ENCODE results near the gene NKAIN4. TPM values are rescaled to one million over a fixed set of nuclear protein-coding genes. Genes with fewer than 3 reads are reported as not detected.
A peak's percentile ranks its signal among the peaks of the same experiment; 100 is the strongest.

The NKAIN4 gene
- total RNA-seq (under 1 TPM in 1 of 2 donors, not detected in 1; 0.05 TPM), polyA plus RNA-seq (not detected)

DNA sequence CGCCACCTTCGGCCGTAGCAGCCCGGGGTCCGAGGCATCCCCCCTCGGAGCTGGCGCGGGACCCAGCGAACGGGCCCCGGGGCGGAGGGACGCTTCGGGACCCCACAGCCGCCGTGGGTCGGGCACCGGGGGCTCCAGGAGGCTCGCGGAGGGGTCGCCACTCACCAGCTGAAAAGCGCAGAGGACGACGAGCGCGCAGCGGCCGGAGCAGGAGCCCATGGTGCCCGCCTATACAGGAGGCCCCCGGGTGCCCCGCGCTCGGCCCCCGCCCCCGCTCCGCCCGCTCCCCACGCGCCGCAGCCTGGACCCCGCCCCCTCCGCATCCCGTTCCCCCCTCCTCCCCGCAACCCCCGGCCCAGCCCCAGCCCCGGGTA is at the start of gene NKAIN4:
Gene NKAIN4, minus strand, starts transcription at position 232 of the 374 bp plus-strand sequence. Its CDS starts 13 bp downstream, at position 219.
- Histone ChIP-seq H3K9ac (ENCODE audit: low read depth in 1 of 2, low read length in 2 of 2) (no peak within 1 kb of the TSS), H3K27ac (ENCODE audit: low read depth in 1 of 2, low read length in 2 of 2) (no peak within 1 kb of the TSS), H3K4me3 (ENCODE audit: low read depth in 1 of 3, low read length in 3 of 3) (peak within 1 kb of the TSS in 1 of 3 donors; percentile 25), H3K36me3 (ENCODE audit: control insufficient read depth in 4 of 4, insufficient read depth in 3 of 4, low read depth in 1 of 4, low read length in 3 of 4) (no peaks in the 10 kb centered on the region), H3K4me1 (ENCODE audit: control insufficient read depth in 4 of 4, insufficient read depth in 4 of 4, low read length in 3 of 4) (peaks cover 0 to 12% (median 2%) of the 10 kb centered on the region in 4 donors), H3K9me3 (ENCODE audit: control insufficient read depth in 4 of 4, low read length in 3 of 4) (no peaks in the 10 kb centered on the region), H3K27me3 (ENCODE audit: control insufficient read depth in 4 of 4, insufficient read depth in 4 of 4, low read length in 3 of 4) (peaks cover under 1 to 17% (median 6%) of the 10 kb centered on the region in 4 donors)
- TF ChIP-seq, protein P1, sequence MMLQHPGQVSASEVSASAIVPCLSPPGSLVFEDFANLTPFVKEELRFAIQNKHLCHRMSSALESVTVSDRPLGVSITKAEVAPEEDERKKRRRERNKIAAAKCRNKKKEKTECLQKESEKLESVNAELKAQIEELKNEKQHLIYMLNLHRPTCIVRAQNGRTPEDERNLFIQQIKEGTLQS (IDR thresholded peaks at IDR 0.05): no peak
- TF ChIP-seq FOXA2 (IDR thresholded peaks at IDR 0.05): no peak
- TF ChIP-seq, protein P2, sequence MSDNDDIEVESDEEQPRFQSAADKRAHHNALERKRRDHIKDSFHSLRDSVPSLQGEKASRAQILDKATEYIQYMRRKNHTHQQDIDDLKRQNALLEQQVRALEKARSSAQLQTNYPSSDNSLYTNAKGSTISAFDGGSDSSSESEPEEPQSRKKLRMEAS (IDR thresholded peaks at IDR 0.05): no peak
- no peak for TF ChIP-seq NR2F2 (IDR thresholded peaks at IDR 0.05)
- no peak for TF ChIP-seq FOXA1 (IDR thresholded peaks at IDR 0.05)
- TF ChIP-seq GABPA (IDR thresholded peaks at IDR 0.05 in 1 of 2, conservative IDR thresholded peaks at IDR 0.05 in 1 of 2): no peak
- TF ChIP-seq EGR1 (IDR thresholded peaks at IDR 0.05; ENCODE audit: low read depth in 2 of 2): no peak
- TF ChIP-seq, protein P3, sequence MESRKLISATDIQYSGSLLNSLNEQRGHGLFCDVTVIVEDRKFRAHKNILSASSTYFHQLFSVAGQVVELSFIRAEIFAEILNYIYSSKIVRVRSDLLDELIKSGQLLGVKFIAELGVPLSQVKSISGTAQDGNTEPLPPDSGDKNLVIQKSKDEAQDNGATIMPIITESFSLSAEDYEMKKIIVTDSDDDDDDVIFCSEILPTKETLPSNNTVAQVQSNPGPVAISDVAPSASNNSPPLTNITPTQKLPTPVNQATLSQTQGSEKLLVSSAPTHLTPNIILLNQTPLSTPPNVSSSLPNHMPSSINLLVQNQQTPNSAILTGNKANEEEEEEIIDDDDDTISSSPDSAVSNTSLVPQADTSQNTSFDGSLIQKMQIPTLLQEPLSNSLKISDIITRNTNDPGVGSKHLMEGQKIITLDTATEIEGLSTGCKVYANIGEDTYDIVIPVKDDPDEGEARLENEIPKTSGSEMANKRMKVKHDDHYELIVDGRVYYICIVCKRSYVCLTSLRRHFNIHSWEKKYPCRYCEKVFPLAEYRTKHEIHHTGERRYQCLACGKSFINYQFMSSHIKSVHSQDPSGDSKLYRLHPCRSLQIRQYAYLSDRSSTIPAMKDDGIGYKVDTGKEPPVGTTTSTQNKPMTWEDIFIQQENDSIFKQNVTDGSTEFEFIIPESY (IDR thresholded peaks at IDR 0.05): no peak
- TF ChIP-seq SP1 (IDR thresholded peaks at IDR 0.05): no peak
- TF ChIP-seq HNF4G (IDR thresholded peaks at IDR 0.05): no peak
- TF ChIP-seq TAF1 (conservative IDR thresholded peaks at IDR 0.05): no peak
- TF ChIP-seq RAD21 (IDR thresholded peaks at IDR 0.05): no peak
- TF ChIP-seq, protein P4, sequence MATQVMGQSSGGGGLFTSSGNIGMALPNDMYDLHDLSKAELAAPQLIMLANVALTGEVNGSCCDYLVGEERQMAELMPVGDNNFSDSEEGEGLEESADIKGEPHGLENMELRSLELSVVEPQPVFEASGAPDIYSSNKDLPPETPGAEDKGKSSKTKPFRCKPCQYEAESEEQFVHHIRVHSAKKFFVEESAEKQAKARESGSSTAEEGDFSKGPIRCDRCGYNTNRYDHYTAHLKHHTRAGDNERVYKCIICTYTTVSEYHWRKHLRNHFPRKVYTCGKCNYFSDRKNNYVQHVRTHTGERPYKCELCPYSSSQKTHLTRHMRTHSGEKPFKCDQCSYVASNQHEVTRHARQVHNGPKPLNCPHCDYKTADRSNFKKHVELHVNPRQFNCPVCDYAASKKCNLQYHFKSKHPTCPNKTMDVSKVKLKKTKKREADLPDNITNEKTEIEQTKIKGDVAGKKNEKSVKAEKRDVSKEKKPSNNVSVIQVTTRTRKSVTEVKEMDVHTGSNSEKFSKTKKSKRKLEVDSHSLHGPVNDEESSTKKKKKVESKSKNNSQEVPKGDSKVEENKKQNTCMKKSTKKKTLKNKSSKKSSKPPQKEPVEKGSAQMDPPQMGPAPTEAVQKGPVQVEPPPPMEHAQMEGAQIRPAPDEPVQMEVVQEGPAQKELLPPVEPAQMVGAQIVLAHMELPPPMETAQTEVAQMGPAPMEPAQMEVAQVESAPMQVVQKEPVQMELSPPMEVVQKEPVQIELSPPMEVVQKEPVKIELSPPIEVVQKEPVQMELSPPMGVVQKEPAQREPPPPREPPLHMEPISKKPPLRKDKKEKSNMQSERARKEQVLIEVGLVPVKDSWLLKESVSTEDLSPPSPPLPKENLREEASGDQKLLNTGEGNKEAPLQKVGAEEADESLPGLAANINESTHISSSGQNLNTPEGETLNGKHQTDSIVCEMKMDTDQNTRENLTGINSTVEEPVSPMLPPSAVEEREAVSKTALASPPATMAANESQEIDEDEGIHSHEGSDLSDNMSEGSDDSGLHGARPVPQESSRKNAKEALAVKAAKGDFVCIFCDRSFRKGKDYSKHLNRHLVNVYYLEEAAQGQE (IDR thresholded peaks at IDR 0.05): no peak
- no peak for TF ChIP-seq JUND (IDR thresholded peaks at IDR 0.05)
- TF ChIP-seq, protein P5, sequence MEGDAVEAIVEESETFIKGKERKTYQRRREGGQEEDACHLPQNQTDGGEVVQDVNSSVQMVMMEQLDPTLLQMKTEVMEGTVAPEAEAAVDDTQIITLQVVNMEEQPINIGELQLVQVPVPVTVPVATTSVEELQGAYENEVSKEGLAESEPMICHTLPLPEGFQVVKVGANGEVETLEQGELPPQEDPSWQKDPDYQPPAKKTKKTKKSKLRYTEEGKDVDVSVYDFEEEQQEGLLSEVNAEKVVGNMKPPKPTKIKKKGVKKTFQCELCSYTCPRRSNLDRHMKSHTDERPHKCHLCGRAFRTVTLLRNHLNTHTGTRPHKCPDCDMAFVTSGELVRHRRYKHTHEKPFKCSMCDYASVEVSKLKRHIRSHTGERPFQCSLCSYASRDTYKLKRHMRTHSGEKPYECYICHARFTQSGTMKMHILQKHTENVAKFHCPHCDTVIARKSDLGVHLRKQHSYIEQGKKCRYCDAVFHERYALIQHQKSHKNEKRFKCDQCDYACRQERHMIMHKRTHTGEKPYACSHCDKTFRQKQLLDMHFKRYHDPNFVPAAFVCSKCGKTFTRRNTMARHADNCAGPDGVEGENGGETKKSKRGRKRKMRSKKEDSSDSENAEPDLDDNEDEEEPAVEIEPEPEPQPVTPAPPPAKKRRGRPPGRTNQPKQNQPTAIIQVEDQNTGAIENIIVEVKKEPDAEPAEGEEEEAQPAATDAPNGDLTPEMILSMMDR (IDR thresholded peaks at IDR 0.05; ENCODE audit: low read depth, low read length, missing input control): no peak
- TF ChIP-seq HNF4A (conservative IDR thresholded peaks at IDR 0.05): no peak
- TF ChIP-seq RXRA (IDR thresholded peaks at IDR 0.05): no peak
- 2% methylated on average over 46 of the region's 46 CpGs for WGBS
- no peak for DNase-seq (ENCODE audit: low spot score)
